Small intestine (tissue), 7 donors: ENCODE results near the gene LRRC45. TPM values are rescaled to one million over a fixed set of nuclear protein-coding genes. Genes with fewer than 3 reads are reported as not detected.
A peak's percentile ranks its signal among the peaks of the same experiment; 100 is the strongest.

Experiments
- DNase-seq, 2 donors: peaks; one replicate each; pipeline versions ENCODE4 v3.0.0 to v3.0.0-alpha.2; 2013
- FAIRE-seq: peaks from 2 replicates; lab custom pipeline; 2012; peaks lifted over from hg19 to GRCh38; lab: Jason Lieb, UNC
- H3K27ac ChIP-seq, 3 donors: one replicate each; pipeline ENCODE4 v1.5.1; 2013; ENCODE audit warnings: low read length in 2 of 3, mild to moderate bottlenecking in 2 of 3, control low read depth in 1 of 3, inconsistent platforms in 1 of 3, low read depth in 1 of 3, moderate library complexity in 1 of 3
- H3K27me3 ChIP-seq, 3 donors: one replicate each; pipeline ENCODE4 v1.6.1; 2013; ENCODE audit warnings: low read length in 3 of 3, inconsistent platforms in 1 of 3; ENCODE audit not compliant: control insufficient read depth in 3 of 3, insufficient read depth in 3 of 3
- H3K36me3 ChIP-seq, 3 donors: one replicate each; pipeline ENCODE4 v1.6.1; 2013; ENCODE audit warnings: low read length in 3 of 3, inconsistent platforms in 1 of 3, low read depth in 1 of 3, mild to moderate bottlenecking in 1 of 3, moderate library complexity in 1 of 3; ENCODE audit not compliant: control insufficient read depth in 3 of 3, insufficient read depth in 2 of 3
- H3K4me1 ChIP-seq, 3 donors: one replicate each; pipeline ENCODE4 v1.6.1; 2013; ENCODE audit warnings: low read length in 2 of 3, inconsistent platforms in 1 of 3, low read depth in 1 of 3, mild to moderate bottlenecking in 1 of 3, moderate library complexity in 1 of 3; ENCODE audit not compliant: control insufficient read depth in 3 of 3, insufficient read depth in 2 of 3
- H3K4me3 ChIP-seq, 3 donors: one replicate each; pipeline ENCODE4 v1.5.1; 2013; ENCODE audit warnings: low read length in 3 of 3, control low read depth in 1 of 3, inconsistent platforms in 1 of 3, low read depth in 1 of 3, mild to moderate bottlenecking in 1 of 3, moderate library complexity in 1 of 3
- H3K9me3 ChIP-seq, 2 donors: one replicate each; pipeline ENCODE4 v1.6.1; 2013; ENCODE audit warnings: low read depth in 1 of 2, low read length in 1 of 2; ENCODE audit not compliant: control insufficient read depth in 2 of 2, insufficient read depth in 1 of 2
- WGBS, 3 donors: extraction: QIAGEN DNeasy Blood & Tissue Kit; methylation state at CpG; one replicate each; pipeline ENCODE4 v1.1.7; 2013; 5-methylcytosine and 5-hydroxymethylcytosine counted together
- polyA plus RNA-seq, 4 donors: library from polyadenylated mRNA; stranded (reverse) in 3 of 4; unstranded in 1 of 4; fragments of 200-250 nt in 3 of 4; fragments of 120-200 nt in 1 of 4; gene quantifications; one replicate each; pipeline versions ENCODE4 v1.2.1 to v1.2.3, GENCODE V29; 2013
- donor health status: healthy with polysubstance abuse.
- donor health status: control.
- donor health status: control.
- donor health status: Bipolar disorder and iron deficiency.
- donor health status: healthy.

LRRC45 gene
- polyA plus RNA-seq, 4 donors: 10.8 to 26.7 (median 16.4) TPM

GRCh38 chr17:81996757-81997441, 26.2 kb upstream of the LRRC45 start:
- no peak for DNase-seq
- peaks cover 0 to 59% (median 0%) of the 10 kb centered on the region in 3 donors for H3K36me3 ChIP-seq
- no peak for FAIRE-seq
- no peaks in the 10 kb centered on the region for H3K9me3 ChIP-seq
- no peak overlapping the region for H3K27ac ChIP-seq
- 91 to 96% (median 95%) methylated on average over 30 of the region's 30 CpGs for WGBS, 3 donors
- peaks cover 0 to 33% (median 2%) of the 10 kb centered on the region in 3 donors for H3K4me1 ChIP-seq
- H3K4me3 ChIP-seq: no peak overlapping the region
- H3K27me3 ChIP-seq: no peaks in the 10 kb centered on the region

GRCh38 chr17:81998212-81998611, 24.9 kb upstream of the LRRC45 start:
- Histone ChIP-seq H3K27ac (no peak overlapping the region), H3K27me3 (no peaks in the 10 kb centered on the region), H3K9me3 (no peaks in the 10 kb centered on the region), H3K36me3 (peaks cover 0 to 55% (median 0%) of the 10 kb centered on the region in 3 donors), H3K4me1 (peaks cover 0 to 23% (median 2%) of the 10 kb centered on the region in 3 donors), H3K4me3 (no peak overlapping the region)
- FAIRE-seq (no peak), DNase-seq (no peak)
- 86 to 93% (median 91%) methylated on average over 7 of the region's 7 CpGs for WGBS, 3 donors

DNA sequence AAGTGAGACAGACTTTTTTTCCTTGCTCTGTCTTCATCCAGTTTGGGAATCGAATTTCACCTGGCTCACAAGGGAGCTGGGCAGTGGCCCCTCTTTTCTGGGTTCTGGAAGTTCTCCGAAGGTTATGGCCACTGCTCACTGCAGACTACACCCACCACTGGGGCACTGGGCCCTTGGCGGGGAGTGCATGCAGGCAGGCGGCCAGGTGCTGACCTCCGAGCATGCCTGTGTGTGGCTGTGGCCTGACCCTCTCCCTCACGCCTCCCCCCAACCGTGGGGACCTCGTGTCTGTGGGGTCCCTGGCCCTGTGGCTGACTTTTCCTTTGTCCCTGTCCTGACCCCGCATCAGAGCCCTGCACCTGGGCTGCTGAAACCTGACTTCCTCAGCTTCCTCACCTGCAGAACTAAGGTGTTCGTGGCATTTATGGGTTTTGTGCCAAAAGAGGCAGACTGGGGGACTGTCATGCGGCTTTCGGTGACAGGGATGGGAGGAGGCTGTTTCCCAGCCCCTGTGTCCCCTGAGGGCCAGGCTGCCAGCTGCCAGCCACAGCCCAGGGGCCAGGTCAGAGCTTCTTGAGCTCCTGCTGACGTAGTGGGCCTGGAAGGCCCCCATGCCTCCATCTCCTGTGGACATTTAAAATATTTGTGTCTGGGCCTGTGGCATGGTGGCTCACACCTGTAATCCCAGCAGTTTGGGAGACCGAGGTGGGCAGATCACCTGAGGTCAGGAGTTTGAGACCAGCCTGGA, 24.2 kb upstream of the LRRC45 start:
- Histone ChIP-seq H3K9me3 (no peaks in the 10 kb centered on the region), H3K4me3 (no peak overlapping the region), H3K27me3 (no peaks in the 10 kb centered on the region), H3K4me1 (peaks cover 0 to 23% (median 2%) of the 10 kb centered on the region in 3 donors), H3K36me3 (peaks cover 0 to 56% (median 0%) of the 10 kb centered on the region in 3 donors), H3K27ac (no peak overlapping the region)
- FAIRE-seq: no peak
- WGBS, 3 donors: 85 to 89% (median 86%) methylated on average over 14 of the region's 14 CpGs
- no peak for DNase-seq

DNA sequence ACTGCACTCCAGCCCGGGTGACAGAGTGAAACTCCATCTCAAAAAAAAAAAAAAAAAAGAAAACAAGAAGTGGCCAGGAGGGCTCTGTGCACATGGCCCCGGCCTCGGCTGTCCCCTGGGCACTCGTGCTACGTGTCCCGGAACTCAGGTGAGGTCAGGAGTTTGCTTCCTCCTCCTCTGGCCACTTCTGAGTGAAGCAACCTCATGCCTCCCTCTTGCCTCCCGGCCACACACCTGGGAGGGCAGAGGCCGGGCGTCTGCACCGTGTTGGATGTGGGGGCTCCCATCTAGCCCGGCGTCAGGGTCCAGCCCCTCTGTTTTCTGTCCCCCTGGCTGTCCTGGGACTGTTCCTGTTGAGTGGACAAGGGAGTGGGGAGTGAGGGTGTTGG, 23.5 kb upstream of the LRRC45 start:
- Histone ChIP-seq H3K27me3 (no peaks in the 10 kb centered on the region), H3K36me3 (peaks cover 0 to 56% (median 0%) of the 10 kb centered on the region in 3 donors), H3K4me1 (peaks cover 0 to 23% (median 2%) of the 10 kb centered on the region in 3 donors), H3K4me3 (no peak overlapping the region), H3K9me3 (no peaks in the 10 kb centered on the region), H3K27ac (no peak overlapping the region)
- WGBS, 3 donors: 26 to 70% (median 47%) methylated on average over 9 to 12 of the region's 12 CpGs
- DNase-seq: peak in 1 of 2 donors; percentile 41
- no peak for FAIRE-seq

DNA sequence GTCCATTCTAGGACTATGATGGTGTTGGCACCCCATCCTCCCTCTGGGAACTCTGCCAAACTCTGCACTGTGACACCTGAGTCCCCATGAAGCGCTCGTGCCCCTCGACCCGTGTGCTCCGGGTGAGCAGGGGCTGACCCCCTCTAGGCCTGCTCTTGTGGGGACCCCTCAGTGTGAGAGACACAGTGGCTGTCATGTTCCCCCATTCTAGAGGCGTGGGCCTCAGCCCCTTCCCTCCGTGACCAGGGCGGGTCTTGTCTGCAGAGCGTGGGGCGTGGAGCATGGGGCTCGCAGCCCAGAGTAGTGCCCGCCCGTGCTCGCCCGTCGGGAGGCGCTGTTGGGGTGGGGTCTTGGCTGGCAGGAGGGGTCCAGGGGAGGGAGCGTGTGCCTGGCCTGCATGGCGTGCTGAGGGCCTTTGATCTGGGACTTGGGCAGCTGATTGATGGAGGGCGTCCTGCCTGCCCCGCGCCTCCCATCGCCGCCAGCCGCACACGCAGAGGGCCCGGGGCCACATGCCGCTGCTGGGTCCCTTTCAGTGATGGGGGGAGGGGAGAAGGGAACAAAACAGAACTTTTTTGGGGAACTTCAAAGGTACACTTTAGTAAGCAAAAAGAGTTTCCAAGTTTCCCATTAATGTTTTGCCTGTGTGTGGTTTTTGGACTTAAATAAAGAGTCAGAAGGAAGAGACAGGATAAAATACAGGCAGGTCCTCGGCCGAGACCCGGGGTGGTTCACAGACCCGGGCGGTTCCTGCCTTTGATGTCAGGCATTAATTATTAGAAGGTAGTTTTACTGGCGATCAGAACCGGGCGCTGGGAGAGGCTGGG, 22.9 kb upstream of the LRRC45 start:
- DNase-seq (peak; percentile 35 to 42), FAIRE-seq (no peak)
- Histone ChIP-seq H3K4me3 (no peak overlapping the region), H3K4me1 (peaks cover 0 to 23% (median 2%) of the 10 kb centered on the region in 3 donors), H3K27ac (peak overlapping the region in 1 of 3 donors; percentile 13), H3K36me3 (peaks cover 0 to 54% (median 2%) of the 10 kb centered on the region in 3 donors), H3K27me3 (no peaks in the 10 kb centered on the region), H3K9me3 (no peaks in the 10 kb centered on the region)
- WGBS, 3 donors: 17 to 64% (median 37%) methylated on average over 36 of the region's 36 CpGs

GRCh38 chr17:82000803-82001570, 22.1 kb upstream of the LRRC45 start:
- DNase-seq (peak; percentile 78 to 89), FAIRE-seq (no peak)
- Histone ChIP-seq H3K4me3 (no peak overlapping the region), H3K27ac (peak overlapping the region in 1 of 3 donors; percentile 65), H3K9me3 (no peaks in the 10 kb centered on the region), H3K27me3 (no peaks in the 10 kb centered on the region), H3K4me1 (peaks cover 0 to 23% (median 2%) of the 10 kb centered on the region in 3 donors), H3K36me3 (peaks cover 0 to 53% (median 2%) of the 10 kb centered on the region in 3 donors)
- WGBS, 3 donors: 10 to 62% (median 46%) methylated on average over 27 to 32 of the region's 32 CpGs

DNA sequence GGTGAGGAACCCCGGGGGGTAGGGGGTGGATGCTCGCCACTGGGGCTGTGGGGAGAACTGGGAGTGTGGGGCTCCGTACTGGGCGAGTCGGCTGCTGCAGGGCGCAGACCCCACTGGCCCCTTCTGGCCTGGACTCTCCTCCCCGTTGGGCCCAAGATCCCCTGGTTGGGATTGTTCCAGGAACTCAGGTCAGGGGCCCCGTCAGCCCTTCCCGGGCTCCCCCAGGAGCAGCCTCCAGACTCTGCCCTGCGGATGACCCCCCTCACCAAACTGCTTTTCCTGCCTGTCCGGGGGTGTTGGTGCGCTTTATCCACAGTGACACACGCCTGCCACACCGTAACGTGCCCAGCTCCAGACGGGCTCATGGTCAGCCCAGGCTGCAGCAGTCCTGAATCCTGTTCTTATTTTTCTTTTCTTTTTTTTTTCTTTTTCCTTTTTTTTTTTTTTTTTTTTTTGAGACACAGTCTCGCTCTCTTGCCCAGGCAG, 21.5 kb upstream of the LRRC45 start:
- DNase-seq: no peak
- Histone ChIP-seq H3K9me3 (no peaks in the 10 kb centered on the region), H3K4me3 (no peak overlapping the region), H3K27me3 (no peaks in the 10 kb centered on the region), H3K36me3 (peaks cover 0 to 52% (median 2%) of the 10 kb centered on the region in 3 donors), H3K4me1 (peaks cover 0 to 23% (median 2%) of the 10 kb centered on the region in 3 donors), H3K27ac (peak overlapping the region in 1 of 3 donors; percentile 65)
- FAIRE-seq: no peak
- WGBS, 3 donors: 45 to 69% (median 63%) methylated on average over 16 to 17 of the region's 17 CpGs
